GM18511 (cell line): ENCODE measurements around the gene EGLN1.
A peak's percentile ranks its signal among the peaks of the same experiment; 100 is the strongest.

Source experiments
- ATAC-seq: cut with Tn5 transposase; IDR thresholded peaks from one replicate; pipeline ENCODE4 v1.9.1; 2021; ENCODE audit warnings: mild to moderate bottlenecking, moderate library complexity; ENCODE audit not compliant: unreplicated experiment

EGLN1 gene

GRCh38 chr1:231401478-231401877 lies 20.6 kb downstream of the EGLN1 start:
- ATAC-seq = no peak

- ATAC-seq = no peak
Observed at GRCh38 chr1:231397886-231398671, 24.0 kb downstream of the EGLN1 start.

GRCh38 chr1:231396643-231397042 lies 25.4 kb downstream of the EGLN1 start:
- no peak for ATAC-seq

- no peak for ATAC-seq
Observed at GRCh38 chr1:231395998-231396390, 26.1 kb downstream of the EGLN1 start.

GRCh38 chr1:231395076-231395997 lies 26.8 kb downstream of the EGLN1 start:
- no peak for ATAC-seq

GRCh38 chr1:231393668-231394067 lies 28.4 kb downstream of the EGLN1 start:
- no peak for ATAC-seq

- ATAC-seq = no peak
Observed at GRCh38 chr1:231392389-231393131, 29.5 kb downstream of the EGLN1 start.

GRCh38 chr1:231390071-231390470 lies 32.0 kb downstream of the EGLN1 start:
- peak; percentile 60 for ATAC-seq

- ATAC-seq = no peak
Observed at GRCh38 chr1:231387770-231388669, 34.1 kb downstream of the EGLN1 start.

- no peak for ATAC-seq
Observed at GRCh38 chr1:231386466-231386865, 35.6 kb downstream of the EGLN1 start.

GRCh38 chr1:231385416-231385748 lies 36.7 kb downstream of the EGLN1 start:
- no peak for ATAC-seq

- no peak for ATAC-seq
Observed at GRCh38 chr1:231384696-231385415, 37.2 kb downstream of the EGLN1 start.

- ATAC-seq = no peak
Observed at GRCh38 chr1:231383159-231383860, 38.8 kb downstream of the EGLN1 start.

- no peak for ATAC-seq
Observed at GRCh38 chr1:231382426-231382825, 39.7 kb downstream of the EGLN1 start.

- no peak for ATAC-seq
Observed at GRCh38 chr1:231381729-231382128, 40.4 kb downstream of the EGLN1 start.

GRCh38 chr1:231376875-231377549 lies 45.1 kb downstream of the EGLN1 start:
- peak; percentile 67 for ATAC-seq

GRCh38 chr1:231376101-231376500 lies 46.0 kb downstream of the EGLN1 start:
- ATAC-seq = no peak

GRCh38 chr1:231374394-231374793 lies 47.7 kb downstream of the EGLN1 start:
- ATAC-seq = no peak
